Cardiac muscle cell (in vitro differentiated cells and primary cell): ENCODE data around the gene MTG1. TPM values are rescaled to one million over a fixed set of nuclear protein-coding genes. Genes with fewer than 3 reads are reported as not detected.

ENCODE experiments used
- DNase-seq, 2 donors: peaks; one replicate each; pipeline versions ENCODE4 v3.0.0 to v3.0.0-alpha.2; 2010 to 2017; ENCODE audit warnings: low read depth in 1 of 2, low spot score in 1 of 2
- H3K27ac ChIP-seq: fragments of 200-600 bp; sonication (generic); 2 replicates; pipeline ENCODE4 v1.5.1; 2016
- H3K27me3 ChIP-seq: fragments of 200-600 bp; sonication (generic); 2 replicates; pipeline ENCODE4 v1.6.0; 2016; ENCODE audit warnings: control low read depth
- H3K36me3 ChIP-seq: fragments of 200-600 bp; sonication (generic); 2 replicates; pipeline ENCODE4 v1.5.1; 2016; ENCODE audit warnings: control low read depth
- H3K4me1 ChIP-seq: fragments of 200-600 bp; sonication (generic); 2 replicates; pipeline ENCODE4 v1.8.1; 2017; ENCODE audit warnings: low read depth, mild to moderate bottlenecking, mixed run types
- H3K4me3 ChIP-seq: fragments of 200-600 bp; sonication (generic); 2 replicates; pipeline ENCODE4 v1.5.1; 2016; ENCODE audit warnings: mild to moderate bottlenecking
- H3K9me3 ChIP-seq: fragments of 200-600 bp; sonication (generic); 2 replicates; pipeline ENCODE4 v1.5.1; 2017; ENCODE audit warnings: low read depth, mild to moderate bottlenecking, control low read depth
- CTCF ChIP-seq: IDR thresholded peaks from 2 replicates; pipeline ENCODE4 v1.5.1; 2012; ENCODE audit warnings: low read depth, mild to moderate bottlenecking, low read length
- polyA plus RNA-seq: library from polyadenylated mRNA; unstranded; fragments of >200 nt; fragmentation: Nextera tagmentation; extraction: Ambion mirVana; gene quantifications from 2 replicates; pipeline ENCODE4 v1.2.1, GENCODE V29; 2016
- total RNA-seq: library from RNA; depleted of rRNA; stranded (reverse); fragments of >200 nt; gene quantifications from 2 replicates; pipeline ENCODE4 v1.2.3, GENCODE V29; 2016

The MTG1 gene
- total and polyA plus RNA-seq, 2 experiments from 2014 or later, result 35.3 to 123 TPM

DNA sequence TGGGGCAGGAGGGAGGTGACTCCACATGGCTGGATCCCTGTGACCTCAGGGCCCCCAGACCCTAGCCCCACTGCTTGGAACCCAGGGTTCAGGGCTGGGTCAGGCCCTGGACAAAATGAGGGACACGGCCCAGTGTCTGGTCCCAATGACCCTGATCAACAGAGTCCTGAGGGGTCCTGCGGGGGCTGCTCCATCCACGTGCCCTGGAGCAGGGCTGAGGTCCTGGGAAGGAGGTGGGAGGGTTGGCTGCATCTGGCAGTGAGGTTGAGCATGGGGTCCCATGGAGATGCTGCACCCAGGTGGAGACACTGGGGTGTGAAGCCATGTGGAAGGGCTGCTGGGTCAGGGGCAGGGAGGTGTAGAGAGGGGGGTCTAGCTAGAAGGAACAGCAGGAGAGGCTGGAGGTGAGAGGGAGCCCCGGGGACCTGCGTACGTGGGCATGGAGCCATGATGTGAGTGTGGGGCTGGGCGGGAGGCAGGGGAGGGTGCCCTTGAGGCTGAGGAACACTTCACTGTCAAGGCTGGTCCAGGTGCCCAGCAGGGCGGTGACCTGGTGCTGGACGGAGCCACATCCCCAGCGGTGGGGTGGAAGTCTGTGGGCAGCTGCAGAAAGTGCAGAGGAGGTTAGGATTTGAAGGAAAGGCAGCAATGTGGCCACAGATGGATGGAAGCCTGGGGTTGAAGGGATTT is 60.4 kb downstream of the MTG1 start:
- Histone ChIP-seq H3K36me3 (no peaks in the 10 kb centered on the region), H3K27ac (no peak overlapping the region), H3K4me1 (no peaks in the 10 kb centered on the region), H3K9me3 (no peaks in the 10 kb centered on the region), H3K4me3 (no peak overlapping the region), H3K27me3 (no peaks in the 10 kb centered on the region)
- TF ChIP-seq CTCF, result no peak
- DNase-seq, result no peak

- Histone ChIP-seq H3K9me3 (no peaks in the 10 kb centered on the region), H3K27ac (no peak overlapping the region), H3K27me3 (no peaks in the 10 kb centered on the region), H3K4me1 (no peaks in the 10 kb centered on the region), H3K36me3 (no peaks in the 10 kb centered on the region), H3K4me3 (no peak overlapping the region)
- no peak for DNase-seq
- TF ChIP-seq CTCF, result no peak
Observed at GRCh38 chr10:133455196-133455595, 61.2 kb downstream of the MTG1 start.

GRCh38 chr10:133455611-133456031 is 61.7 kb downstream of the MTG1 start:
- Histone ChIP-seq H3K27ac (no peak overlapping the region), H3K27me3 (no peaks in the 10 kb centered on the region), H3K4me3 (no peak overlapping the region), H3K9me3 (no peaks in the 10 kb centered on the region), H3K36me3 (no peaks in the 10 kb centered on the region), H3K4me1 (no peaks in the 10 kb centered on the region)
- no peak for TF ChIP-seq CTCF
- DNase-seq, result no peak

DNA sequence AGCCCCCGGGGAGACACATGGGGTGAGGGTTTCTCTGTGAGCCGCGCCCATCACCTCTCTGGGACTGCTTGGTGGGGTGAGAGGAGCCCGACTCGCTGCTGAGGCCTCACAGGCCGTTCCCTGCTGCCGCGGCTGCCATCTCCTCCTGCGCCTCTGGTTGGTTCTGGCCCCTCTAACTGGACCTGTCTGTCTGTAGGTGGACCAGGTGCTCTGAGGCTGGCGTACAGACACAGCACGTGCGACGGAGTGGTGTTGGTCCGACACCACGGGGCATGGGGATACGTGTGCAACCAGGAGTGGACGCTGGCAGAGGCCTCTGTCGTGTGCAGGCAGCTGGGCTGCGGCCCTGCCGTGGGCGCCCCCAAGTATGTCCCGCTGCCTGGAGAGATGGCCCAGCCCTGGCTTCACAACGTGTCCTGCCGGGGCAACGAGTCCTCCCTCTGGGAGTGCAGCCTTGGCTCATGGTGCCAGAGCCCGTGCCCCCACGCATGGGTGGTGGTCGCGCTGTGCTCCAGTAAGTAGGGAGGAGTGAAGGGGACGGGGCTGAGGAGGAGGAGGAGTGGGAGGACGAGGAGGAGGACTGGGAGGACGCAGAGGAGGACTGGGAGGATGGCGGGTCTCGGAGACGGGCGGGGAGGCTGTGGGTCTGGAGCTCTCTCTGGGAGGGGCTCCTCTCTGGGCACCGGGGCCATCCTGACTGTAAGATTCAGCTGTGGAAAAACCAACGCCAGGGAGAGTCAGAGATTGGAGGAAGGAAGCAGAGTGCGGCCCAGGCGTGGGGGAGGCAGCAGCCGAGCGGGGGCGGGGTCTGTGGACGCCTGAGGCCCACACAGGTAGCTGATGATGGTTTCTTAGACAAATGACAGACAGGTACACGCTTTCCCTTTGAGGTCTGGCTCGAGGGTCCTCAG is 62.3 kb downstream of the MTG1 start:
- H3K27ac ChIP-seq, result no peak overlapping the region
- no peak overlapping the region for H3K4me3 ChIP-seq
- no peaks in the 10 kb centered on the region for H3K9me3 ChIP-seq
- no peaks in the 10 kb centered on the region for H3K36me3 ChIP-seq
- no peaks in the 10 kb centered on the region for H3K27me3 ChIP-seq
- DNase-seq, result no peak
- no peak for TF ChIP-seq CTCF
- no peaks in the 10 kb centered on the region for H3K4me1 ChIP-seq

- Histone ChIP-seq H3K9me3 (no peaks in the 10 kb centered on the region), H3K4me3 (no peak overlapping the region), H3K36me3 (no peaks in the 10 kb centered on the region), H3K4me1 (no peaks in the 10 kb centered on the region), H3K27ac (no peak overlapping the region), H3K27me3 (no peaks in the 10 kb centered on the region)
- no peak for TF ChIP-seq CTCF
- no peak for DNase-seq
Observed at GRCh38 chr10:133457100-133457841, 63.3 kb downstream of the MTG1 start.
